WTC11 (cell line): Measurements from ENCODE around the gene PFKFB4.

Experiments
- CTCF ChIP-seq: fragments of 200-600 bp; IDR thresholded peaks from 2 replicates; pipeline ENCODE4 v1.8.0; 2022; ENCODE audit warnings: antibody characterized with exemption
- ERG ChIP-seq: fragments of 250-450 bp; sonication (Bioruptor Pico); IDR thresholded peaks from 2 replicates; pipeline ENCODE4 v1.8.0; 2021; ENCODE audit warnings: mild to moderate bottlenecking
- ETV6 ChIP-seq: sonication (generic); formaldehyde crosslinking; IDR thresholded peaks from 2 replicates; pipeline ENCODE4 v1.8.1; 2022; ENCODE audit warnings: mild to moderate bottlenecking, missing genetic modification reagents
- NR1H2 ChIP-seq: sonication (generic); formaldehyde crosslinking; IDR thresholded peaks from 2 replicates; pipeline ENCODE4 v1.9.0; 2021; ENCODE audit warnings: mild to moderate bottlenecking, moderate library complexity, missing genetic modification reagents
- TEAD4 ChIP-seq: sonication (generic); formaldehyde crosslinking; IDR thresholded peaks from 2 replicates; pipeline ENCODE4 v1.8.0; 2022; ENCODE audit warnings: mild to moderate bottlenecking, missing genetic modification reagents
- ZNF121 ChIP-seq: sonication (generic); formaldehyde crosslinking; IDR thresholded peaks from 2 replicates; pipeline ENCODE4 v1.8.0; 2023; ENCODE audit warnings: missing genetic modification reagents

GRCh38 chr3:48472673-48472922 lies 84.0 kb downstream of the PFKFB4 start:
- TF ChIP-seq ZNF121 (CRISPR knock-in tag) (no peak), CTCF (no peak), TEAD4 (no peak), NR1H2 (CRISPR knock-in tag) (no peak), ERG (no peak), ETV6 (CRISPR knock-in tag) (no peak)
